HepG2 (cell line): Measurements from ENCODE around the gene NOXO1. TPM values are rescaled to one million over a fixed set of nuclear protein-coding genes. Genes with fewer than 3 reads are reported as not detected.
A peak's percentile ranks its signal among the peaks of the same experiment; 100 is the strongest.

Source experiments
- ARHGAP35 ChIP-seq: sonication (generic); formaldehyde crosslinking; IDR thresholded peaks from 2 replicates; pipeline ENCODE4 v1.9.0; 2022; ENCODE audit warnings: mild to moderate bottlenecking, inconsistent platforms, moderate library complexity, missing genetic modification reagents, borderline replicate concordance
- E2F1 ChIP-seq: sonication (generic); formaldehyde crosslinking; IDR thresholded peaks from 2 replicates; pipeline ENCODE4 v1.5.0; 2020; ENCODE audit warnings: missing genetic modification reagents
- EEA1 ChIP-seq: sonication (generic); formaldehyde crosslinking; IDR thresholded peaks from 2 replicates; pipeline ENCODE4 v1.5.1; 2020; ENCODE audit warnings: mild to moderate bottlenecking, missing genetic modification reagents, borderline replicate concordance
- HDAC1 ChIP-seq: sonication (generic); formaldehyde crosslinking; IDR thresholded peaks from 2 replicates; pipeline ENCODE4 v1.5.1; 2020; ENCODE audit warnings: mild to moderate bottlenecking, missing genetic modification reagents
- HOXA3 ChIP-seq: sonication (generic); formaldehyde crosslinking; IDR thresholded peaks from 2 replicates; pipeline ENCODE4 v1.5.0; 2020; ENCODE audit warnings: missing genetic modification reagents
- KLF15 ChIP-seq: sonication (generic); formaldehyde crosslinking; IDR thresholded peaks from 2 replicates; pipeline ENCODE4 v1.8.1; 2023; ENCODE audit warnings: borderline replicate concordance, mild to moderate bottlenecking, inconsistent platforms, missing genetic modification reagents, mixed read lengths
- KMT2A ChIP-seq: sonication (generic); formaldehyde crosslinking; IDR thresholded peaks from 2 replicates; pipeline ENCODE4 v1.4.0; 2020; ENCODE audit warnings: missing genetic modification reagents
- KMT2B ChIP-seq: IDR thresholded peaks from 2 replicates; pipeline ENCODE4 v1.6.1; 2016; ENCODE audit warnings: missing genetic modification reagents, missing compliant biosample characterization
- MED8 ChIP-seq: sonication (generic); formaldehyde crosslinking; IDR thresholded peaks from 2 replicates; pipeline ENCODE4 v1.8.1; 2023; ENCODE audit warnings: mild to moderate bottlenecking, missing genetic modification reagents; ENCODE audit not compliant: insufficient replicate concordance
- MTERF4 ChIP-seq: sonication (generic); formaldehyde crosslinking; IDR thresholded peaks from 2 replicates; pipeline ENCODE4 v1.8.0; 2023; ENCODE audit warnings: mild to moderate bottlenecking, missing genetic modification reagents
- PAWR ChIP-seq: sonication (generic); formaldehyde crosslinking; IDR thresholded peaks from 2 replicates; pipeline ENCODE4 v1.4.0; 2020; ENCODE audit warnings: missing genetic modification reagents, mild to moderate bottlenecking, borderline replicate concordance
- SMYD3 ChIP-seq: sonication (generic); formaldehyde crosslinking; IDR thresholded peaks from 2 replicates; pipeline ENCODE4 v1.8.1; 2023; ENCODE audit warnings: mild to moderate bottlenecking, missing genetic modification reagents
- TSC22D2 ChIP-seq: sonication (generic); formaldehyde crosslinking; IDR thresholded peaks from 2 replicates; pipeline ENCODE4 v1.5.1; 2020; ENCODE audit warnings: missing genetic modification reagents, mild to moderate bottlenecking, borderline replicate concordance
- ZFP36L2 ChIP-seq: sonication (generic); formaldehyde crosslinking; IDR thresholded peaks from 2 replicates; pipeline ENCODE4 v1.4.0; 2020; ENCODE audit warnings: missing genetic modification reagents
- ZNF282 ChIP-seq: fragments of 450-650 bp; IDR thresholded peaks from 2 replicates; pipeline ENCODE4 v1.6.1; 2018; ENCODE audit not compliant: partially characterized antibody
- ZNF335 ChIP-seq: sonication (generic); formaldehyde crosslinking; IDR thresholded peaks from 2 replicates; pipeline ENCODE4 v1.4.0; 2020; ENCODE audit warnings: missing genetic modification reagents
- ZNF580 ChIP-seq: IDR thresholded peaks from 2 replicates; pipeline ENCODE4 v1.6.1; 2016; ENCODE audit warnings: low read depth, borderline replicate concordance
- ZNF687 ChIP-seq: sonication (generic); formaldehyde crosslinking; IDR thresholded peaks from 2 replicates; pipeline ENCODE4 v1.5.1; 2020; ENCODE audit warnings: mild to moderate bottlenecking, missing genetic modification reagents, moderate library complexity
- ZNF710 ChIP-seq: sonication (generic); formaldehyde crosslinking; IDR thresholded peaks from 2 replicates; pipeline ENCODE4 v1.5.0; 2020; ENCODE audit warnings: mild to moderate bottlenecking, missing genetic modification reagents, borderline replicate concordance
- polyA plus RNA-seq, 8 experiments: library from polyadenylated mRNA; depleted of rRNA in 3 of 8; stranded (reverse) in 7 of 8; unstranded in 1 of 8; fragments of >200 nt; fragmentation: Illumina TruSeq in 4 of 8; extraction: Trizol in 4 of 8; gene quantifications; 2 replicates each; pipeline versions ENCODE4 v1.2.1 to v1.2.3, GENCODE V29; 2011 to 2016; ENCODE audit warnings: low read depth in 4 of 8, missing spikeins in 1 of 8, mixed read lengths in 1 of 8; ENCODE audit not compliant: insufficient read depth in 1 of 8
- total RNA-seq, 5 experiments: library from RNA; depleted of rRNA; stranded (reverse); fragments of >200 nt; fragmentation: Illumina TruSeq; extraction: Trizol; gene quantifications; 2 replicates each; pipeline ENCODE4 v1.2.3, GENCODE V29; 2016; ENCODE audit warnings: low read depth in 1 of 5

Gene NOXO1
- total and polyA plus RNA-seq, 2 of the 13 experiments (the other 11 are each of a cell fraction or from before 2014, with no cell fraction given) = 0.69 to 1.4 TPM

- TF ChIP-seq ZNF710 (CRISPR knock-in tag) (peak; percentile 48; the same call in 1 of the 2 replicates), KMT2B (peak; percentile 27; the same call in 1 of the 2 replicates), ZFP36L2 (CRISPR knock-in tag) (0 out of 2 replicates have a peak, but pooled peaks have one; percentile 31), ZNF580 (CRISPR knock-in tag) (peak; percentile 35; the same call in 1 of the 2 replicates), MTERF4 (0 out of 2 replicates have a peak, but pooled peaks have one; percentile 19), TSC22D2 (CRISPR knock-in tag) (0 out of 2 replicates have a peak, but pooled peaks have one; percentile 22), PAWR (CRISPR knock-in tag) (no peak), HOXA3 (peak; percentile 42; the same call in 1 of the 2 replicates), KMT2A (CRISPR knock-in tag) (peak; percentile 53; the same call in 1 of the 2 replicates), ZNF282 (no peak), ARHGAP35 (CRISPR knock-in tag) (0 out of 2 replicates have a peak, but pooled peaks have one; percentile 11), ZNF687 (CRISPR knock-in tag) (peak; percentile 95), E2F1 (peak; percentile 15; the same call in 1 of the 2 replicates), EEA1 (CRISPR knock-in tag) (no peak), SMYD3 (CRISPR knock-in tag) (no peak; the same call in 1 of the 2 replicates), KLF15 (peak; percentile 63; the same call in 1 of the 2 replicates), HDAC1 (CRISPR knock-in tag) (peak; percentile 77), MED8 (CRISPR knock-in tag) (peak; percentile 36), ZNF335 (CRISPR knock-in tag) (no peak)
These were observed 38.2 kb downstream of the NOXO1 start, which contains the start of gene MSRB1 (continued) for GRCh38 chr16:1942810-1943726.
